Dedifferentiated amniotic fluid mesenchymal stem cell (primary cell): ENCODE results near the gene SOWAHA.
A peak's percentile ranks its signal among the peaks of the same experiment; 100 is the strongest.

Experiments
- DNase-seq: peaks from one replicate; pipeline ENCODE4 v3.0.0-alpha.2; 2016; ENCODE audit errors: extremely low spot score

Gene SOWAHA

DNA sequence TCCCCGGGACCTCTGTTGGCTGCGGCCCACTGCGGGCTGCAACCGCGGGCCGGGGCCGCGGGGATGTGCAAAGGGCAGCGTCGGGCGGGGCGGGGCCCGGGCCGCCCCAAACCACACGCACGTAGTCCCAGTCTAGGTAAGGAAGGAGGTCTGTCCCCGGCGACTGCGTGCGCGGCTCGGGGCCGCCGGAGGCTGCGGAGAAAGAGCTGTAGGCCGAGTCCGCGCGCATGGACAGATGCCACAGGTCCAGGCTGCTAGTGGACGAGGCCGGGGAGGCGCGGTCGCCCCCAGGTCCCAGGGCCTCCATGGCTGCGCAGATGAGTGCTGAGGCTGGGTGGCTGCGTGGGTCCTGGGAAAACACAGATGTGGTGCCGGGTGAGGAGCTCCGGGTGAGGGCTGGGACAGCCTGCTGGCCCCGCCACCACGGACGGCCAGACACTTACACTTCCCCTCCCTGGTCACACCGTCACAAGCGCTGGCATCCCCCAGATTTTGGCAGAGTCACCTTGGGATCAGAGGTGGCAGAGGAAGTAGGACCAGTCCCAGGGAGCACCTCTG, 12.8 kb downstream of the SOWAHA start:
- no peak for DNase-seq

DNA sequence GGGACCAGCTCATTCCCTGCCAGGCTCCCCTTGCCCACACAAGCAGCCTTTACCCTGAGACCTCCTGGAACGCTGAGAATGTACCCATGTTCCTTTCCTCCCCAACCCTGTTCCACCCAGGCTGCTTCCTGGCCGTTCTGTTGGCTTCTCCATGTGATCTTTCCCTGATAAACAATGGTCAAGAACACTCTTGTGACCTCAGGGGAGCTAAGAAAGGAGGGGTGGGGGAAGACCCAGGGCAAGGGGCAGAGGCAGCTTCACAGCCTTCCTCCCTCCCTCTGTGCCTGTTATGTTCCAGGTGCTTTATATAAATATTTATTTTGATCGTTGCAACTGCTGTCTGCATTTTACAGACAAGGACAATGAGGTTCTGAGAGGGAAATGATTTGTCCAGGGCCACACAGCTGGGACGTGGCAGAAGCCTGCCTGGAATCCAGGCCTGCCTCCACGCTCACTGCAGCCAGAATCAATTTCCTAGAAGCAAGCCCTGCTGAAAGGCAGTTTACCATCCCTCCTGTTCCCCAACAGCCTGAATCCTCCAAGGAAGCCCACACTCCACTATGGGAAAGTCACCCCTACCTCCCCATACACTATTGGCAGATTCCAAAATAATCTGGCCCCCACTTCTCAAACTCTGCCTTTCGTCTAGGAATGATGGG, 13.5 kb downstream of the SOWAHA start:
- no peak for DNase-seq

DNA sequence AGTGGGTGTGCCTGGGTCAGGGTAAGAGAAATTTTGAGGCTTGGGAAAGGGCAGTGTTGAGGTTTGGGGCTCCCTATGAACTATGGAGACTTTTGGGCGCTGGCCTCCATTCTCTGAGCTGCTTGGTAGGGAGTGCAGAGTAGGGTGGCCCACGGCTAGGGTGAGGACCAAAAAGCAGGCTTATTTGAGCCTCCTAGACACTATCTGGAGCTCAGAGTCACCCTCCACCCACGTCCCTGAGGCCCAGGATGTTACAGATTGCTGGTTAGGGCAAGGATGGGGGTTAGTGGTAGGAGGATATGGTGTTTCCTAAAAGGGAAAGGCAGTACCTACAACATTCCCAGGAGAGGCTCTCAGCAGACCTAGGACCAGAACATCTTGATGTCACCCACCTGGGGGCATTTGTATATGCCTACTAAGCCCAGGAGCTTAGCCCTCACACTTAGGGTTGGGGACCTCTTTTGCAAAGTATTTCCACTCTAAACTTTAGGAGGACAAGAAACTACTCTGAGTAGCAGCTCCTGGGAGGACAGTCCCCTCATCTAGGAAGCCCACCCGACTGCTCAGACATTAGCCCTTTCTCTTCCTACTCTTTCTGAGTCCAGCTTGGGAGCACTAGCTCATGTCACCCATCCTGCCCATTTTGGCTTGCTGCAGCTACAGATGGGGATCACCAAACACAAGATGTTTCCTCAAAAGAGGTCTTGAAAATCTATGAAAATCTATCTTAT, 15.0 kb downstream of the SOWAHA start:
- DNase-seq, result no peak

DNA sequence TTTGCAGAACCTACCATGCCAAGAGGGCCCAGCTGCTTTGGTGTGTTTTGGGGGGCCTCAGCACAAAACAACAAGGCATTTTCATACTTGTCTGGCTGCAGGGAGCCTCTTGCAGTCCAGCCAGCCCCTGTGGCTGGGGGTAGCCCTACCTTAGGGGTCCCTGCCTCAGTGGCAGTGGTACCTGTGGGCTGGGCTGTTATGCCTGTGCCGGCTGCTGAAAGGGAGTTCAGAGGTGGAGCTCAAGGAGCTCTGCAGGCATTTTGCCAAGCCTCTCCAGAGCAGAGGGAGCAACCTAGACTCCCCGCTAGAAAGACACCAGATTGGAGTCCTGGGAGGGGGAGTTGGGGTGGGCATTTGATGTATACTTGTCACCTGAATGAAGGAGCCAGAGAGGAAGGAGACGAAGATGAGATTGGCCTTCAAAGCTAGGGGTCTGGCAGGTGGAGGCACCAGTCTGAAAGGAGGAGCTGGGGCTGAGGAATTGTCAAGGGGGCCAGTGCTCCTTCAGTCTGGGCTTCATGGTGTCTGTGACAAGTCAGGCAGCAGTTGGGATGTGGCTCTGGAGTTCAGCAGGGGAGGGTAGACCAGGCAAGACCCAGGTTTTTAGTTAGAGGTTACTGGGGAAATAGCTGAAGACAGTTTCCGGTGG, 15.9 kb downstream of the SOWAHA start:
- no peak for DNase-seq

DNA sequence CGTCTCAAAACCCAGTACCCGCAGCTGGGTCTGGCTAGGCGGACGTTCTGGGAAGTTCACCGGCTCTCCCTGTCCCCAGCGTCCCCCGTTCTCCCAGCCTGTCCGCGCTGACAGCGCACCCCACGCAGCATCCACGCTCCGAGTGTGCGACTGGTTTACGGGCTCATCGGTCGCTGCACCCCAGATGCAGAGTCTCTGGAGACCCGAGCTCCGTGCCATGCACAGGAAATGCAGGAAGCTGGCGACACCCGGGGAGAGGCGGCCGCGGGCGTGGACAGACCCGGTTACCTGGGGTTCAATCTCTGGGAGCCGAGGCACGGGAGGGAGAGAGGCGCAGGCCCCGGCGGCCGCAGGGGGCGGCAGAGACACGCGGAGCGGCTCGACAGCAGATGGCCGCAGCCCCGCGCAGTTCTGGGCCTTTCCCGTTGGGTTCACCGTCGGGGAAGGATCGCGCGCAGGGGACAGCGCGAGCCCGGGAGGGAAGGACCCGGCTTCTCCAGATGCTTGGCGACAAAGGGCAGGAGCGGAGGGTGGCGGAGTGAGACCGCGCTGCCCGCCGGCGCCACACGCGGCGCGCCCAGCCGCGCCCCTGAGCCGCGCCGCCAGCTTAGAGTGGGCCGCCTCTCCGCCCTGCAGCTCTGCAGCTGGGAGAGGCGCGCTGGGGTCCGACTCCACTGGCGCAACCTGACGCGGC, 16.8 kb downstream of the SOWAHA start:
- DNase-seq, result peak; percentile 40

DNA sequence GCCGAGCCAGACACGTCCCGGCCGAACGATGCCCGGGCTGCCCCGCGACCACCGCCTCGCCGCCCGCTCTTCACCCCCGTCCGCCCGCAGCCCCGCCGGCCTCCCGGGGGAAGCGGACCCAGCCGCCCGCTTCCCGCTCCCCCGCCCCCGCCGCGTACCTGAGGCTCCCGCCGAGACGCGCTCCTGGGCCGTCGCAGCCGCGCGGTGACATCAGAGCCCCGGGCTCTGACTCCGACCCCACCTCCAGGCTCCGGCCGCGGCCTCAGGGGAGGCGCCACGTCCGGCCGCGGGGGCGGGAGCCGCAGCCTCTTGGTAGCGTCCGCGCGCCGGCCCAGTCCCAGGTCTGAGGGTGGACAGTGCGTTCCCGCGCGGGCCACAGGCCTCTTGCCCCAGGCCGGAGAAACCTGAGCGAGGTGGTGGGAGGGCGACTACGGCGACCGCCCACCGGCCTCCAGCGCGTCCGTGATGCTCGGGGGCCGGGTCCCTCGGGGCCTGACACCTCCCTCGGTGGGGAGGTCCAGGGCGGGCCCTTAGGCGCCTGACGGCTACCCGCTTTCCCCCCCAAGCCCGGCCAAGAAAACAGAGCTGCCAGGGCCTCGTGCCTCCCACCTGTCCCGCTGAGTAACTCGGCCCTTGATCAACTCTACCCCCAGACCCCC, 17.5 kb downstream of the SOWAHA start, which contains the start of gene SHROOM1:
Gene SHROOM1, minus strand, starts transcription at position 212 of the 659 bp plus-strand sequence. CDS start 4,507 bp downstream, outside the sequence.
- no peak for DNase-seq

DNA sequence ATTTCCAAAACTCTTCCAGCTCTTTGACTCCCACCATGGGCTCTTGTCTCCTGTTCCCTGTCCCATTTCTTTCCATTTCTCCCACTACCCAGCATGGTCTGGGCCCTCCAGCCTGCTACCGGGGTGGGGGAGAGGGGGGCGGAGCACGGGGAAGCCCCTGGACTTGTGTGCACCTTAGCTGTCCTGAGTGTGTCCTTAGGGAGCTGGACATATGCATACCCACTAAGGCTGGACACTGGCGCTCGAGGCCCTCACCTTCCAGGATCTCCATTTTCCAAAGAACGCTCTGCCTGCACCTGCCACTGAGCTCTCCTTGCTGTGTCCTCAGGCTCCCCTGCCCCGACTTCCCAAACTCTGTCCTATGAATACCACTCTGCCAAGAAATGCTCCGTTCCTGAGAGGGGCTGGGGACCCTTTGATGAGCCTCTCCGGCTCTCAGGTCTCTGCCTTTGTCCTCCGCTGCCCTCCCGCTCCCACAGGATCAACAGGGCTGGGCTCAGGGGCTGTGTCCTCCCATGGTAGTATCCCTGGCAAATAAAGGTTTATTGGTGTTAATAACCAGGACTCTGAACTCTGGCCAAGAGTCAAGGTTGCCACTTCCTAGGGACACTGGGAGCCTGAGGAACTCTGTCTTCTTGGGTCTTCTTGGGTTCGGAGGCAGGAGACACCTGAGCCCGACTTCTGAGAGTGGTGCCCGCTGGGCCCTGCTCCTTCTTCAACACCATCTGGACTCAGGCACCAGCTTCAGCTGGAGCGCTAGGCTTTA, 18.2 kb downstream of the SOWAHA start:
- no peak for DNase-seq

DNA sequence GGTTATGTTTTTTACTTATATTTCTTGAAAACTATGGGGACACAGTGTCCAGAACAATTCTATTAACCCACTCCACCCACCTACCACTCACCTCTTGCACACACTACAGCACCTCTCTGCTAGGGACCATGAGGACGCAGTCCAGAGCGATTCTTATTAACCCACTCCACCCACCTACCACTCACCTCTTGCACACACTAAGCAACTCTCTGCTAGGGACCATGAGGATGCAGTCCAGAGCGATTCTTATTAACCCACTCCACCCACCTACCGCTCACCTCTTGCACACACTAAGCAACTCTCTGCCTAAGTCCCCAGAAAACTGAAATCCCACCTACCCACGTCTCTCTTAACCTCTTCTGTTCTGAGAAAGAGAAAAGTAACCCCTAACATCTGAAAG, 19.5 kb downstream of the SOWAHA start:
- DNase-seq, result no peak

DNA sequence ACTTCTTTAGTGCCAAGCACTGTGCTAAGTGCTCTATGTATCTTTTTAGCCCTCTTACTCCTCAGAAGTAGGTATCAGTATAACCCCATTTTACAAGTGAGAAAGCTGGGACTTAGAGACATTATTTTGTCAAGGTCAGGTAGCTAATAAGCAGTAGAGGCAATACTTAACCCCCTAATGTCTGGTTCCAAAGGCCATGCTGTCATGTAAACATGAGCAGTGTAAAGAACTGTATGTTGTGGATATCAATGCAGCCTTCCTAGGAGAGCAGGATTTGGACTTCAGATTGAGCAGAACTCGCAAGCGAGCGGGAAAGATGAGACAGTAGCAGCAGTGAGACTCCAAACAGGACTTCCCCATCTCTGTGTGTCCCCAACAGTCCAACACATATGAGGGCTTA, 21.0 kb downstream of the SOWAHA start:
- no peak for DNase-seq

DNA sequence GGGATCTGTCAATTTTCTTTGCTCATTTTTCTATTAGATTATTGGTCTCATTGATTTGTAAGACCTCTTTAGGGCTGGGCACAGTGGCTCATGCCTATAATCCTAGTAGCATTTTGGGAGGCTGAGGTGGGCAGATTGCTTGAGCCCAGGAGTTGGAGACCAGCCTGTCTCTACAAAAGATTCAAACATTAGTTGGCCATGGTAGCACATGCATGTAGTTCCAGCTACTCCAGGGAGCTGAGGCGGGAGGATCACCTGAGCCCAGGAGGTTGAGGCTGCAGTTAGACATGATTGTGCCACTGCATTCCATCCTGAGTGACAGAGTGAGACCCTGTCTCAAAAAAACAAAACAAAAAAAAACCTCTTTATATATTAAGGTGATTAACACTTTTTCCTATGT, 23.8 kb downstream of the SOWAHA start:
- no peak for DNase-seq

DNA sequence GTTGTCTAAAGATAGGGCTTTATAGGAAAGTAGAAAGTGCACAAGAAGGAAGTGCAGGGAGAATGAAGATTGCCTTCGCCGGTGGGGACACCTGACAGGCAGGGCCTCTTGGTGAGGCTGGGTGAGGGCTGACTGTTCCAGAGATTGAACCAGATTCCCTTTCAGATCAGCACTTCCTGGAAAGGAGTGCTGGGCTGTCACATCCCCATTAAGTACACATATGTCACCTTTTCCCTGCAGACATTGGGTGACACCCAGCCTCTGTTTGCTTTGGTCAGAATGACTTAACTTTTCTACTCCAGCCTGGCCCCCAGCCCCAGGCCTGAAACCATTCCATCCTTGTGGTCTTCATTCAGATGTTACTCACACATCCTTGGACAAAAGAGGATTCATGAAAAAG, 24.8 kb downstream of the SOWAHA start:
- DNase-seq, result no peak

DNA sequence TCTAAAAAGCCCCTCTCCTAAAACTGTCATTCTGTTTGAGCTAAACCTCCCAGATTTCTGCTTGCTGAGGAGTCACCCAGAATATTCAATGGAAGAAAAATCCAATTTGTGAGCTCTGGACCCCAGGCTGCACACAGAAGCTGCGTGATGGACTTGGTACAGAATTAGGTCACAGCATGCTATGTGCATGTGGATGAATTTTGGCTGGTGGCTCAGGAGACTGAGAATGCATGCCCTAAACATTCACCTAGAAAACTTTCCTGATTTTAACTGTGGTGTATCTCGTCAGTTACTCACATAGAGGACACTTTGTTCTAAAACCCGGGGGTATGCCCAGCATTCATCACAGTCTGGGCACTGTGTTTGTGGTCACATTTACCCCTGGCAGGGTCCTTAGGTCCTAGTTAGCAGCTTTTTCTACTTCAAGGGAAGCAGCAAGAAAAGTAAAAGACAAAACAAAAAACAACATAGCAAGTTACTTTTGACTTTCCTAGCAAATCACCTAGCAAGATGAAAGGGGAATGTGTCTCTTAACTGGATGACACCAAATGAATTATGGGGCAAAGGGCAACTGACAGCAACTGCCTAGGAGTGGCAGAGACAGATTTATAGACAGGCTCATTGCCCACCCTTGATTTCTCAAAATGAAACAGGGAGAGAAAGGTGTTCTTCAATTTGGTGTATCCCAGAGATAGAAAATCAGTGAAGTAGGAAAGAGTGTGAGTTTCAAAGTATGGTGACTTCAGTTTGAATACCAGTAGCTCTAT, 25.6 kb downstream of the SOWAHA start:
- DNase-seq, result no peak

DNA sequence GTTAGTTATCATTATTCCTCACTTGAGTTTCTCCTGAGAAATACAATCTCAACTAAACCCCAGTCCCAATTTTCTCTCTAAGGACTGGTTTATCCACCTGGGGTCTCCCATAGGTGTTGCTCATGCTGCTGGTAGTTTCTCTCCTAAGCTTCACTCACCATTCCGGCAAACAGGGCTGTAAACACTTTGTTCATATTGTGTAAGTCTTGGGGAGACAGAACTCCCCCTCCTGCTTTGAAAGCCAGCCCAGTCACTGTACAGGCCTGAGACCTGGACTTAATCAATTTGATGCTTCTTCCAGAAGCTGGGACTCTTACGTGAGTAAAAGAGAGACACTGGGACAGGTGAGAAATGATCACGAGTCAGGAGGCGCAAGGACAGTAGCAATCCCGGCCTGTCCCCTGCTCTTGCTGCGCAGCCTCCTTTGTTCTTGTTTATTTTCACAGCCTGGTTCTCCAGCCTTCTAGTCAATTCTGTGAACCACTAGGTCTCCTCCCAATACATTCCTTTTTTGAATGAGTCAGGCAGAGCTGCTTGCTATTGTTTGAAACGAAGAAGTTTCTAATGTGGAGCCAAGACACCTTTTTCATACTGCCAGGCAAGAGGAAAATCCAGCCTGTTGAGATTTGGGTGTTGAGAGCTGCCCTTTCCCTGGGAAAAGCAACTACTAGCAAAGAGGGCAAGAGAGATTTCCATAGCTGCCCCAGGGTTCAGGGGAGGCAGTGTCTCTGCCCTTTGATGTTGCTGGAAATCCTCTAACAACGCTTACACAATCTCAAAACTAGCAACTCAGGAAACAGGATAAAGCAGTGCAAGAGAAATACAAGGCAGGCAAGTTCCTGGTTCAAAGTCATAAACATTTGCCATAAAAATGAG, 26.6 kb downstream of the SOWAHA start:
- peak; percentile 47 for DNase-seq

DNA sequence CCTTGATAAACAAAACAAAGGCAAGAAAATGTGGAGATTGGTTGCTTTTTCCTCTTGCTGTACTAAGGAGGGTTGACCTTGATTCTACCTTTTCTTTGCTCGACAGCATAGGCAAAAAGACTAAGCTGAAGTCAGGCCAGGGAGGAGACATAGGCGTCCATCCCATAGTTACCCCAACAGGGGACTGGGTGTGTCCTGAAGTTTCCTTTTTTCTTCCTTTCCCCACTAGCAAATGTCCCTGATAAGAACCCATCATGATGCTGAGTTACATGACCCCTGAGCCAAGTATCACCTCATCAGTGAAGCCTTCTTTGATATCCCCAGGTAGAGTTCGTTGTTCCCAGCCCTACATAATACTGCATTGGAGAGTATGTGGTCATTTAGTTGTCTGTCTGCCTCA, 27.2 kb downstream of the SOWAHA start:
- DNase-seq, result no peak

DNA sequence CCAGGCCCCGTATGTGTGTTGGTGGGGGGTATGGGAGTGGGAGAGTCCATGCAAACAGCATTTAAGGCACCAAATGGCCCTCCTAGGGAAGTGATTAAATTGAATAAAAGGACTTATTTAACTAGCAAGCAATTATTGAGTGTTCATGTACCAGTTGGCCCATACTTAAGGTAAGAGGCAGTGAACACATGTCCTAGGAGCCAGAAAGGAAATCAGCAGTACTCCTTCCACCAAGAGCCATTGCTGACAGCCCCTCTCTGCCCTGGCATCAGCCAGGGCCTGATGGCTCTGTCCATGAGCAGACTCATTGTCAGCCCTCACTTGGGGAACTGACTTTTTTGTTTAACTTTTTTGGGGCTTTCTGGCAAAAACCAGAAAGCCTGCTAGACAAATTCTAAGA, 27.8 kb downstream of the SOWAHA start:
- DNase-seq, result no peak

DNA sequence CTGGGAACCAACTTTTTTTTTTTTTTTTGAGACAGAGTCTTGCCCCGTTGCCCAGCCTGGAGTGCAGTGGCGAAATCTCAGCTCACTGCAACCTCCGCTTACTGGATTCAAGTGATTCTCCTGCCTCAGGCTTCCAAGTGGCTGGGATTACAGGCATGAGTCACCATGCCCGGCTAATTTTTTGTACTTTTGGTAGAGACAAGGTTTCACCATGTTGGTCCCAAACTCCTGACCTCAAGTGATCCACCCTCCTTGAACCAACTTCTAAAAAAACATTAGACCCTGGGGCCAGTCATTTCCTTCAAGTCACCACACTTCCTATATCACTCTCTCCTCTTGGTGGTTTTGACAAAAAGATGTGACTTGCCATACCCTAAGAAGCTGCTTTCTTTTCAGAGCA, 28.2 kb downstream of the SOWAHA start:
- DNase-seq, result no peak

DNA sequence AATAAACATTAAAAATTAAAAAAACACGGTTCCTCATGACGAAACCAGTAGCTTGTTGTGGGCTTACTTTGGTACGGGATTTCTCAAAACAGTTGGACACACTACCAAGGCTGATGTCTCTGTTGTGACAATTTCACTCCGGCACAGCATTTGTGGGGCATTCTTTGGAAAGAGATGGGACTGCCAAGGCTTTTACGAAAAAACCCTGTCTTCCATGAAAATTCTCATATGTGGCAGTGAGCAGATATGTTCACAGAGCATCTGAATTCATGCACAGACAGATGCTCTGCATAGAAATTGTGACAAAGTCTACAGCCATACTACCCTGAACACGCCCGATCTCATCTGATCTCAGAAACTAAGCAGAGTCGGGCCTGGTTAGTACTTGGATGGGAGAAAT, 35.2 kb downstream of the SOWAHA start:
- DNase-seq, result no peak

DNA sequence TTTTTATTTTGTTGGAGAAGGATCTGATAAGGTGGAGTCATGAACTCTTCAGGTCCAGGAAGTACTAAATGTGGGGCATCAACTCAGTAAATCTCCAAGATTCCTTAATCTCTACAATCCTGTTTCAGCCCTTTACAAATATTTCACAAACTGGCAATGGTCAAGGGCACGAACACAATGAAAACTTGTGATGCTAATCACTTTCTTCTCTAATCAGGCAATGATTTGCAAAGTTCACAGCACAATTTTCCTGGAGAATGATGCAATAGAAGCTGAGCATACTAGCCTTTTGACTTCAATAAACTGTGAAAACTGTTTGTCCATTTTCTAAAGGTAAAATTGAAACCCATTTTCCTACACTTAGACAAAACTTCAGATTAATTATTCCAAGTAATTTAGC, 36.2 kb downstream of the SOWAHA start:
- no peak for DNase-seq

DNA sequence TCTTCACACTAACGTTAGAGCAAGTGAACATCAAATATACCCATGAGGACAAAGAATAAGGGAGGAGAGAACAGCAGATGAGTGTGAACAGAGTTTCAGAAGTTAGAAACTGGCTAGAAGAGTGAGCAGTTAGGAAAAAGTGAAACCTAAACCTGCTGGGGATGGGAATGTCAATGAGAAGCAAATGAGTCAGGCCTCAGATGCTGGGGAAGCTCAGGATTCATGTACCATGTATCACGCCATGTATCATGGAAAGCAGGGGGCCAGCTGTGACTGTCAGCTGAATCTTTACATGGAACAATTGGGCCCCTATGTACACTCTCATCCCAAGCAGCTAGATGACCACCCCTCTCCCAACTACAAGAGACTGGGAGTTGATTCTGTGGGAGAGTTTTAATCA, 37.0 kb downstream of the SOWAHA start:
- DNase-seq, result no peak
